HEK293T (cell line): ENCODE data around the gene DOCK2.

Source experiments
- ELF4 ChIP-seq: fragments of 450-650 bp; IDR thresholded peaks from 2 replicates; pipeline ENCODE4 v1.6.1; 2017; ENCODE audit warnings: antibody characterized with exemption
- FOXA1 ChIP-seq: fragments of 450-650 bp; IDR thresholded peaks from 2 replicates; pipeline ENCODE4 v1.6.1; 2016; ENCODE audit warnings: mild to moderate bottlenecking
- TF ChIP-seq, protein P1 (sequence below): fragments of 450-650 bp; IDR thresholded peaks from 2 replicates; pipeline ENCODE4 v1.6.1; 2016

DNA sequence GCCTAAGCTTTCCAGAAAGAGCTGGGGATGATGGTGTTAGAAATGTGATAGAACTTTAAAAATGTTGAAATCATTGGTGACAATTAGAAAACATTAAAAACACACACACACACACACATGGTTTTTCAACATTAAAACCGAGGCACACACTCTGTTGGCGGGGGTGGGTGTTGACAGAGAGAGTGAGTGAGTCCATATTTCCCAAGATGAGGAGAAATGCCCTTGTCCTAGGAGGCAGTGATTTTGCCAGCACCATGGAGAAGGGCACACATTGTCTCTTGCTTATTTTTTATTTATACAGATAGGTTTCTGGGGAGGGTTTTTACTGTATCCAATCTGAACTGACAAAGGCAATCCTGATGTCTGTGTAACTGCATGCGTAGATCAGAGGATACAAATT lies 190.7 kb downstream of the DOCK2 start:
- TF ChIP-seq, protein P1, sequence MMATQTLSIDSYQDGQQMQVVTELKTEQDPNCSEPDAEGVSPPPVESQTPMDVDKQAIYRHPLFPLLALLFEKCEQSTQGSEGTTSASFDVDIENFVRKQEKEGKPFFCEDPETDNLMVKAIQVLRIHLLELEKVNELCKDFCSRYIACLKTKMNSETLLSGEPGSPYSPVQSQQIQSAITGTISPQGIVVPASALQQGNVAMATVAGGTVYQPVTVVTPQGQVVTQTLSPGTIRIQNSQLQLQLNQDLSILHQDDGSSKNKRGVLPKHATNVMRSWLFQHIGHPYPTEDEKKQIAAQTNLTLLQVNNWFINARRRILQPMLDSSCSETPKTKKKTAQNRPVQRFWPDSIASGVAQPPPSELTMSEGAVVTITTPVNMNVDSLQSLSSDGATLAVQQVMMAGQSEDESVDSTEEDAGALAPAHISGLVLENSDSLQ = no peak
- TF ChIP-seq FOXA1 (no peak), ELF4 (no peak)
